Stimulated activated CD8-positive, alpha-beta memory T cell treated with anti-CD3 and anti-CD28 coated beads, Interleukin-7, amount 100 ng/mL, for 48 hours (primary cell): Measurements from ENCODE around the gene SMCO3.

Experiments used
- DNase-seq, 2 donors: peaks; one replicate each; pipeline ENCODE4 v3.0.0-alpha.2; 2020; ENCODE audit warnings: low read depth in 1 of 2; ENCODE audit errors: extremely low read depth in 1 of 2

SMCO3 gene

DNA sequence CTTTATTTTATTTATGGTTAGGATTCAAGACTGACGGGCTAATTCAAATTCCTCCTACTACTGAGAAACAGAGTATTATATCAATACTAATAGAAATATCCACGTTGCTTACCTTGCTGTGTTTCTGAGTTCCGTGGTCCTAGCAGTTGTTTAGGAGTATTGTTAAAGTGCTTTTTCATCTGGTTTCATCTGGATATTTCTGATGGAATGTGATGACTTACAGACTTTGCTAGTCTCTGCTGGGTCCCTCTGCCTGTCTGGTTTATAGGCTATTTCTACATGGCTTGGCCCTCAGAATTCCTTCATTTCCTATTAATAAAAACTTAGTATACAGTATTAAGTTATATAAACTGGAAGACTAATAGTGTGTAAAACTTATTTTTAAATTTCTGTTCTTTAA, at the start of gene SMCO3:
Gene SMCO3, minus strand, starts transcription at position 169 of the 400 bp plus-strand sequence. CDS start 7,502 bp downstream, outside the sequence.
- DNase-seq = no peak

DNA sequence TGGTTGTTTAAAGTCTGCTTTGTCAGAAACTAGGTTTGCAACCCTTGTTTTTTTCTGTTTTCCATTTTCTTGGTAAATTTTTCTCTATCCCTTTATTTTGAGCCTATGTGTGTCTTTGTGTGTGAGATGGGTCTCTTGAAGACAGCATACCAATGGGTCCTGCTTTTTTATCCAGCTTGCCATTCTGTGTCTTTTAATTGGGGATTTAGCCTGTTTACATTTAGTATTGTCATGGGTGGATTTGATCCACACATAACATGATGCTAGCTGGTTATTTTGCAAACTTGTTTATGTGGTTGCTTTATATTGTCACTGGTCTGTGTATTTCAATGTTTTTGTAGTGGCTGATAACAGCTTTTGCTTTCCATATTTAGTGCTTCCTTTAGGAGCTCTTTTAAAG, 46.5 kb upstream of the SMCO3 start:
- no peak for DNase-seq

DNA sequence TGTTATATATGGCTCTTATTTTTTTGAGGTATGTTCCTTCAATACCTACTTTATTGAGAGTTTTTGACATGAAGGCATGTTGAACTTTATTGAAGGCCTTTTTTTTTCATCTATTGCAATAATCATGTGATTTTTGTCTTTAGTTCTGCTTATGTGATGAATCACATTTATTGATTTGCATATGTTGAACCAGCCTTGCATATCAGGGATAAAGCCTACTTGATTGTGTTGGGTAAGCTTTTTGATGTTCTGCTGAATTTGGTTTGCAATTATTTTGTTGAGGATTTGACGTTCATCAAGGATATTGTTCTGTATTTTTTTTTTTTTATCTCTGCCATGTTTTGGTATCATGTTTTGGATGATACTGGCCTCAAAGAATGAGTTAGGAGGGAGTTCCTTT, 44.5 kb upstream of the SMCO3 start:
- no peak for DNase-seq

DNA sequence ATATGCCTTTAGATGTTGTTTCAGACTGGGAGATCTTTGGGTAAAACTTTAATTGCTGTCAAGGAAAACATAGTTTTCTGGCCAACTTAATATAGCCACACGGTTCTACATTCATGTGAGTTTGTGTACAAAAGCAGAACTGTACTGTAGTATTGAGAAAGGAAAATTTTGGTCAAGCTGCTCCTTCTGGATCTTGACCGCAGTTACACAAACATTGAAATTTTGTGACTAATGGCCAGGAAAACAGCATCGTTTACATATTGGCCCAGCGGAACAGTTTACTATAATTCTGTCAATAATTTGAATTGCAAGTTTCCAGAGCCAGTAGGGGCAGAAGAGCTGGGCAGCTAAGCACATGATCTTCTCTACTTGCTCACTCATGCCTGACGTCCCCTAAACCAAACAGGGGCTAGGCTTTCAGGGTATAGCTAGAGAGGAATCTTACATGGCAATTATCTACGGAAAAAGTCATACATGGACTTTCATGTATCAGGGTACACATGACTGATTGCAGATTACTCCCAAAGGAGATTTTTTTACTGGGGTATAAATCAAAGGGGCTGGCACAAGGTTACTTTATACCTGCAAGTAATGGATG, 40.7 kb upstream of the SMCO3 start:
- DNase-seq = no peak

DNA sequence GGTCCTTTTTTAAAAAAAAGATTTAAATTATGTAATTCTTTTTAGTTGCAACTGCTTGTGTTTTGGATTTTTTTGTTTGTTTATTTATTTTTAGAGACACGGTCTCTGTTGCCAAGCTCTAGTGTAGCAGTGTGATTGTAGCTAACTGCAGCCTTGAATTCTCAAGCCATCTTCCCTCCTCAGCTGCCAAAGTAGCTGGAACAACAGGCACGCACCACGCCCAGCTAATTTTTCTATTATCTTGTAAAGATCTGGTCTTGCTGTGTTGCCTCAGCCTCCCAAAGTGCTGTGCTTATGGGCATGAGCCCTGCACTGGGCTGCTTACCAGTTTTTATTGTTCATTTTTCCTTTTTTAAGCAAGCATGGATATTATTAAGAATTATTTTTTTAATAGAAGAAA, 40.0 kb upstream of the SMCO3 start:
- no peak for DNase-seq

DNA sequence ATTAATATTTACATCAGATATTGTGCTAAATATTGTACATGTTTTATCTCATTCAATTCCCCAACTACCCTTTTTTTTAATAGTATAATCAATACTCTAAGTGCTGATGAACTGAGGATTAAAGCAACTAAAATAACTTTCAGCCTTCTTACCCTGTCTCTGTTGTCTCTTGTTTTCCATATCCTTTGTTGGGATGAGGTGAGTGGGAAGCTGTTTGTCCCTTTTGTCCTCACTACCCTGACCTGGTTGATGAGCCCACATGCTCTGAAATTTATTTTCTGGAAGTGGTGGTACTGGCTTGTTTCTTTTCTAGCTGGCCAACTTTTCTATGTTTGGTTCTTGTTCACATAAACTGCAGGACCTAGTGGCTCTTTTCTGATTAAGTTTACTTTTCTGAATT, 38.9 kb upstream of the SMCO3 start:
- no peak for DNase-seq

DNA sequence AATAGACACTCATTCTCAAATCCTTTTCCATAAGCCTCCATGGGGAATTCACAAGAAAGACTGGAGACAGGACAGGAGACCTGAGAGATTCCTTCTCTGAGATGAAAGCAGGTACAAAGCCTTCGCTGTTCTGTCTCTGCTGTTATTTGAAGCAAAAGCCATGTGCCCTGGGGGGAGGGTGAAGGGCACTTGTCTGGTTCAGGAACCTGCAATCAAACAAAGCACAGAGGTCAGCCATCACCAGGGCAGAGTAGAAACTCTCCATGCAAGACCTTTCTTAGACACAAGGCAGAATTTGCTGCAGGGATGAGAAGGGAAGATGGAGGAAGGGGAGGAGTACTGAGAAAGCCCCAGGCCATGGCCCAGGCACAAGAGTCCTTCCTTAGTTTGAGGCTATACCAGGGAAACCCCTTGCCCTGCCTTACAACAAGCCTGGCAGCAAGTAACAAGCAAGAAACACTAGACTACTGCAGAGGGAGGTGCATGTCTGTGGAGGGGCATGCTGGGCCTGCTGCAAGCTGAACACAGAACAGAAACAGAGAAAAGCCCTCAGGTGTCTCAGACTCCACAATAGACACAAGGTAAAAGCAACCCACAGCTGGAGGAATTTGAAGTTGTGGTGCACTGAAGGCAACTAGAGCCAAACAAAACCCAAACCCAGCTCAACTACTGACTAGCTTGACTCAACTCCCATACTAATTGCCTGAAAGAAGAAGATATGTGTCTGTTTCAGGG, 37.1 kb upstream of the SMCO3 start:
- DNase-seq = no peak

DNA sequence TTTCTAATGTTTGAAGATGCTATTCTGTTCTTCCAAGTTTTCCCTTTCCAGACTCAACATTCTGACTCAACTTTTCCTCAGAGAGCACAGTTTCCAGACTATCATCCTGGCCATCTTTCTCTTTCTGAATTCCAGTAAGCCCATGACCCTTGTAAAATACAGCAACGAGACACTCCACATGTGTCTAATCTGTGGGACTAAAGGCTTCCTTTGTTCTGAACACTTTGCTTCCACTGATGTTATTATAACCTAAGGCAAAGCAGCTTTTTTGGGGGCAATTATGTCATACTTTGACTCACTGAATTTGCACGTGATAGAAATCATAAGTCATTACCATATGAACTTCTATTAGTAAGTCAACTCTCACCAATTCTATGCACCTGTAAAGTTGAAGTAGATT, 35.7 kb upstream of the SMCO3 start:
- DNase-seq = no peak

DNA sequence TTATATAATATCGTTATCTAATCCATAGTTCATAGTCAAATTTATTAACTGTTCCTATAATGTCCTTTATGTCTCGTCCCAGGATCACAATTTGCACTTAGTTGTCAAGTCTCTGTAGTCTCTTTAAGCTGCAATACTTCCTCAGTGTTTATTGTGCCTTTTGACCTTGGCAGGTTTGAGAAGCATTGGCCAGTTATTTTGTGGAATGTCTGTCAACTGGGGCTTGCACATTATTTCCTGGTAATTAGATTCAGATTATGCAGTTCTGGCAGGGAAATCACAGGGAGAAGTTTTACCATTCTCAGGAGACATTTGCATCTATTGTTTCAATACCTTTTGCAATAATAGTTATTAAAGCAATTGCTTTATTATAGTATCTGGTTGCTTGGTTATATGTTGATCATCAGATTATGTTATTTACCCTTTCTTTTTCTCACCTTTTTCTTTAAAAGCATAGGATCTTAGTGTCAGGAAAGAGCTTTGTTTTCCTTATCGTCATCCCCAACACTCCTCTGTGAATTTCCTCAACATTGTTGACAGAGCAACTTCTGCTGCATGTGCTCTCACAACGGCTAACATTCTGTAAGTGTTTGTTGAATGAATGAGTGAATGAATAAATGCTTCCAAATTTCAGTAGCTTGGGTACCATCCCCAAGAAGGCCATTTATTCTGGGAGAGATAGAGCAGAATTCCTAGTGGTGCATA, 33.0 kb upstream of the SMCO3 start:
- no peak for DNase-seq

DNA sequence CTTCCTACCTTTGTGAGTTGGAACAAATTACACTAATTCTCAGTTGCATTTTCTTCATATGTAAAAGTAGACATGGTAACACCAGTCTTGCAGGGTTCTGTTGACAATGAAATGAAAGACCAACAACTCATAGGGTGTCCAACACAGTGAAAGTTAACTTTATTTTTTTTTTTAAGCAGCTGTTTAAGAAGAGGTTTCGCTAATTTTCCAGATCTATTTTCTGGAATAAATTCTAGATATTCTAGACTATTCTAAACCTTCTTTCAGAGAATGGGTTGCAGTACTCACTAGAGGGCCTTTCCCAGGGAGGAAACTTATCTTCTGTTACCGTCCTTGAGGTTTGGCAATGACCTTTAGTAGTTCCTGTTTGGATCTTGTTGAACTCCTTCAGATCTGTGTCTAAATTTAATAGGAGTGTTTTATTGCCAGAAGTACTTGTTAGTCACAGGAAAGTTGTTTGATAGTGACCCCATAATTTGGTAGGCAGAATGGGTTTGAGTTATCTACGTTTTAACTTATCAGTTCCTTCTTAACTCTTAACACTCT, 32.1 kb upstream of the SMCO3 start:
- no peak for DNase-seq

DNA sequence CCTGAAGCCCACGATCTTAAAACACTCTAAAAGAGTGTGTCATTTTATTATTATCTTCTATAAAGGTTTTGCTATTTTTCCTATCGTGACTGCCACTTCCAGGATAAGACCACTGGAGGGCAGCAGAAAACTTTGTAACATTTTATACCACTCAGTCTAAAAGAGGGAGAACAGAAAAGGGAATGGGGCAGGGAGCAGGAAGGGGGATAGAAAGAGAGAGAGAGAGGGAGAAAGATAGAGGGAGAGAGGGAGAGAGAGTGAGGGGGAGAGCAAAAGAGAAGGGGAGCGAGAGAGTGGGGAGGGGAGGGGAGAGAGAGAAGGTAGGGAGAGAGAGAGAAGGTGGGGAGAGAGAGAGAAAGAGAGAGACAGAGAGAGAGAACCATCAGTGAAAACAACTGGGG, 31.4 kb upstream of the SMCO3 start:
- no peak for DNase-seq

DNA sequence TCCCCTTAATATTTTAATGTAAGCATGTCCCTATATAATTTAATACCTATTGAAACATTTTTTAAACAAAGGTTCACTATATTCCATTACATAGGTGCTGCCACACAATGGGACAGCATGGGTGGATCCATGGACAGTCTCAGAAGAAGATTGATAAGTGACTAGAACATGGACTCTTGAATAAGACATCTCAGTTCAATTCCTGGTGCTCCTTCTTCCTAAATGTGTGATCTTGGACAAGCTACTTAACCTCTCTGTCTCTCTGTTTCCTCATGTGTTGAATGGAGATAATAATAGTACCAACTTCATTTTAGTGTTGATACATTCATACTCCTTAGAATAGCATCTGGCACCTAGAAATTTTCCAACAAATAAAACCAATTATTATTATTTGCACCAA, 30.4 kb upstream of the SMCO3 start:
- no peak for DNase-seq

DNA sequence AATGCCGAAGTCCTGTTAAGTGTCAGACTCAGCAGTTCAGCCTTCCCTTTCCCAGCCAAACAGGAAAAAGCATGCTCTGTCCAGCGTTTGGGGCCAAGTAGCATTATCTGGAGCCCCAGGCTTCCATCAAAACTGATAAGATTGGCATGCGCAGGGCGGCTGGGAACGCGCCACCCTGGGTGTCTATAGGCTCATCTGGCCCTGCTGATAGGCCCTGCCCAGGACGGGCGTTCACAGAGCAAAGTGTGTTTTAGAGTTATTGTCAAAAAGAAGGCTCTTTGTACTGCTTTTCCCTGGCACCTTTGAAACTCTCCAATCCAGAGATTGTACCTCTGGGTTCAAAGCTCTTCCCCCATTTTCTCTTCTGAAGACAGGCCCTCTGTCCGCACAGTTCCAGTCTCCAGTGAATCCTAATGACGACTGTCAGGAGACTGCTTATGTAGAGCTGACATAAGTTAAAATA, 29.5 kb upstream of the SMCO3 start, which contains the start of gene ART4:
Gene ART4, minus strand, starts transcription at position 102 of the 463 bp plus-strand sequence. CDS start 413 bp downstream, outside the sequence.
- no peak for DNase-seq

DNA sequence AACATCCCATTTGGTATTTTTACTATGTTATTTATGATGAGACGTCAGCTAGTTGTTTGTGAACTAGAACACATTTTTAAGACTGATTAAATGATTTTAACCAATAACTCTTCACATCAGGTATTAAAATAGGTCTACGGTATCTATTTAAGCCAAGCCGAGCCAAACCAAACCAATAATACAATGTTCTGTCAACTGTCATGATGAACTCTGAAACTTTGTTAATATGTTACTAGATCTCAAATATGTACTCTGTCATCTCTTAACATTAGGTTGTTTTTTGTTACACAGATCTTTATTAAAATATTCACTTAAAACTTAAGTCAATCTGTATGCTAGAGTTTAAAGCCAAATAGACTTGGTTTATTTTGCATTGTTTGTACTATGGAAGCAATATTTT, 28.3 kb upstream of the SMCO3 start:
- no peak for DNase-seq

DNA sequence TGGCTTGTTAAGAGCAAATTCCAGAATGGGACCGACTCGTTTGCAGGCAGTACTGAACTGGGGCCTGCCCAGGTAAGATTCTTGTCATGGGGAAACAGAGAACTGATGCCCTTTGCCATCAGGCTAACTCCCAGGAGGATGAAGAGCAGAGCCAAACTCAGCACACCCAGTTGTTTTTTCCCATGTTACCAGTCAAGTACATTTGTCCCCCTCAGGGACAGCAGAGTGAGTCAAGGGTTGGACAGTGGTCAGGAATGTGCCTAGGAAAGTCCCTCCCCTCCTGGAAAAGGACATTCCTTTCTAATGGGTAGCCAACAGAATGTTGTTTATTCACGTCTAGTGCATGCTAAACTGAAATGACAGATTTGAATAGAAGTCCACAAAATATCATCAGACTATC, 27.8 kb upstream of the SMCO3 start:
- DNase-seq = no peak

DNA sequence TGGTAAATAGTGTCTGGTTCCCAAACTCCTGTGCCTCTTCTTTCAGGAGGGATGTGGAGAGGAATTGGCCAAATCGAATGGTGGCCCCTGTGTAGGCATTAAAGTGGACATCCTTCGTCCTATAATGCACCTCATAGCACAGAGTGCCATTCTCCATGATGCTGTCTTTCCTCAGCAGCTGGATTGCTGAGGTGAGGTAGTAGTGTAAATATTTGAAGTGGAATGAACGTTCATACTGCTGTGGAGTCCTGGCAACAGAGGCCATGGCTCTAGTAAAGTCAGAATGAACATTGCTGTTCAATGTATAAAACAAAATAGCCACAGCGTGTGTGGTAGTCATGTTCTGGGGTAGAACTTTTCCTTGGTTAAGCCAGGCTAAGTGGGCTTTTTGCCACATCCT, 26.6 kb upstream of the SMCO3 start:
- no peak for DNase-seq

DNA sequence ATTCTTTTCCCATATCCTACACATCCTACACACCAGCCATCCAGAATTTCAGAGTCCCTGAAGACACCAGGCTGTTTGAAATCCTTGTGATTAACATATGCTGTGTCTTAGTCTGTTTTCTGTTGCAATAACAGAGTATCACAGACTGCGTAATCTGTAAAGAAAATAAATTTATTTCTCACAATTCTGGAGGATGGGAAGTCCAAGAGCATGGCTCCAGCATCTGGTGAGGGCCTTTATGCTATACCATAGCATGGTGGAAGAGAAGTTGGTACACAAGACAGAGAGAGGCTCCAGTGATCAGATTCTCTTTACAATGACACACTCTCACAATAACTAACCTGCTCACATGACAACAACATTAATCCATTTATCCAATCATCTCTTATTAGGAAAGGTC, 25.3 kb upstream of the SMCO3 start:
- no peak for DNase-seq

DNA sequence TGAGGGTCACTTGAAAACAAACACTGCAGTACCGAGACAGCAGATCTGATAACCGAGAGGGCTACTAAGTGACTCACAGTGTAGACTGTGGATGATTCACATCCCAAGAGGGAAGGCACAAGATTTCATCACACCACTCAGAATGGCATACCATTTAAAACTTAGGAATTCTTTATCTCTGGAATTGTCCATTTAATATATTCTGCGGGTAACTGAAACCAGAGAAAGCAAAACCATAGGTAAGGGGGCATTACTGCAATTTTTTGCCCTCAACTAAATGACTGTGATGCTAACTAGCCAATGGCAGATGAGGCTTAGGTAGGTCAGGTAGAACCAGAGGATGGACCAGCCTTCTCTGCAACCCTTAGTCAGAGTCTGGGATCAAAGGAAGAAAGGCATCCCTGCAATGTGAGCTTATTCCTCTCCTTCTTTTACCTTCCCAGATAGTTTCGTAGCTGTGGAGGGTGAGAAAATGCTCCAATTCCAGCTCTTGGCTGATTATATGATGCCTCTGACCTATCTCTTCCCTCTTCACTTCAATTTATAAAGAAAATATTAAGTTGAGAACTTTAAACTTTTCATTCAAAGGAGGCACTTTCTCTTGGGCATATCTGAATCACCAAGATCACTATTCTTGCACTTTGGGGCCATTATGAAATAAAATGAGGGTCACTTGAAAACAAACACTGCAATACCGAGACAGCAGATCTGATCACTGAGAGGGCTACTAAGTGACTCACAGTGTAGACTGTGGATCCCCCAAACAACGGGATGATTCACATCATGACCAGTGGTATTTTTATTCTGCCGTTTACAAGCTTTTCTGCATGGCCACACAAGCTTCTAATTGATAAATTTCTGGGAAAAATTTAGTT, 22.6 kb upstream of the SMCO3 start:
- DNase-seq = no peak

DNA sequence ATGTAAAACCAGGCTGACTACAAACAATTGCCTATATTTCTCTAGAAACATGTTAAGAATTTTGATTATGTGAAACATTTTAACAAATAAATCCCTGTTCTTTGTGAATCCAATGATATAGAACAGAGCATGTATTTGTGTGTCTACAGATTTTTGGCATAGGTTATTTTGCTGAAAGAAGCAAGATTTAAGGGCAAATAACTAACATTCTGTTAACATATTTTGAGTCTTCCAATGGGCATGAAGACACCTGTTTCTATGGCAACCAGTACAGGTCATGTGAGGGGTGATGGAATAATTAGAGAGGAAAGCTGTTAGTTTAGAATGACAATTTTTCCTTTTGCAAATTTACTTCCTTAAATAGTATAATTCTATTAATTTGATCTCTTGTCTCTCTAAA, 20.5 kb upstream of the SMCO3 start:
- no peak for DNase-seq

DNA sequence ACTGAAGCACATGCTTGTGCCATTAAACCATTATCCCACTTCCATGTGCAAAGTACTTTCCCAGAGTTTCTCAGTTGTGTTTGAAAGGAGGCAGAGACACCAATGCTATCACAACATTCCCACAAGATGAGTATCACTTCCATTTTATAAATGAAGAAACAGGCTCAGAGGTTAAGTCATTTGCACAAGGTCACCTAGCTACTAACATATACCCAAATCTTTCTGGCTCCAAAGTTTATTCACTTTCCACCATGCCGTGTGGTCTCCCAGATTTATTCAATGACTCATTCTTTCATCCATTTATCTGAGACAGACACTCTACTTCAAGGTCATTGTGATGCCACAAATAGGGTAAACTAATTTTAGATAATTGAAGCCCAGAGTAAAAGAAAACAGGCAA, 20.0 kb upstream of the SMCO3 start:
- DNase-seq = no peak

DNA sequence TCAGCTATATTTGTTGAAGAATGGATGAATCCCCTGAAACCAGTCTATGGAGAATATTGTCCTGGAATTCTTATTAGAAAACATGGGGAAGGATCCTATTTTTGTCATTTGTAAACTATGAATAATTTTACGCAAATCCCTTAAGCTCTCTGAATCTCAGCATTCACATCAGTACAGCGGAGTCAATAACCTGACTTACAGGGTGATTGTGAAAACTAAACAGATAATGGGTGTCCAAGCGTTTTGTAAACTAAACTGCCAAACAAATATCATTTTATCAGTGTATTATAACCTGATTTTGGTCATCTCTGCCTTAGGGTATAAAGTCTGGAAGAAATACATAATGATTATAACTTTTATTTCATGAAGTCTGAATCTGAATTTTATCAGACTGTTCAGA, 19.4 kb upstream of the SMCO3 start:
- DNase-seq = no peak
